Vagina (tissue), 2 donors: ENCODE measurements around the gene CCBE1. TPM values are rescaled to one million over a fixed set of nuclear protein-coding genes. Genes with fewer than 3 reads are reported as not detected.

Experiments used
- DNase-seq, 2 donors: peaks; one replicate each; pipeline ENCODE4 v3.0.0-alpha.2; 2017; ENCODE audit errors: extremely low spot score in 2 of 2
- H3K27ac ChIP-seq: fragments of 200-600 bp; sonication (generic); one replicate; pipeline ENCODE4 v1.5.1; 2019
- H3K27me3 ChIP-seq: fragments of 200-600 bp; sonication (generic); one replicate; pipeline ENCODE4 v1.5.1; 2019
- H3K36me3 ChIP-seq, 2 donors: fragments of 200-600 bp; sonication (generic); one replicate each; pipeline ENCODE4 v1.5.1; 2017 to 2019
- H3K4me1 ChIP-seq: fragments of 200-600 bp; sonication (generic); one replicate; pipeline ENCODE4 v1.5.1; 2019
- H3K4me3 ChIP-seq, 2 donors: fragments of 200-600 bp; sonication (generic); 1 replicate in 1 of 2; 2 replicates in 1 of 2; pipeline ENCODE4 v1.5.1; 2016 to 2019
- H3K9me3 ChIP-seq: fragments of 200-600 bp; sonication (generic); one replicate; pipeline ENCODE4 v1.5.1; 2019
- CTCF ChIP-seq, 3 experiments: fragments of 450-650 bp in 2 of 3; fragments of 200-600 bp in 1 of 3; sonication (generic) in 1 of 3; IDR thresholded peaks; one replicate each; pipeline ENCODE4 v1.5.1; 2017 to 2019; ENCODE audit warnings: antibody characterized with exemption in 3 of 3, mild to moderate bottlenecking in 2 of 3, moderate library complexity in 2 of 3
- POLR2A ChIP-seq, 2 donors: fragments of 450-650 bp; IDR thresholded peaks; one replicate each; pipeline ENCODE4 v1.6.1; 2017; ENCODE audit warnings: antibody characterized with exemption in 2 of 2, mild to moderate bottlenecking in 2 of 2, moderate library complexity in 2 of 2
- POLR2AphosphoS5 ChIP-seq, 2 donors: sonication (generic); formaldehyde crosslinking; IDR thresholded peaks; one replicate each; pipeline ENCODE4 v1.9.0; 2017; ENCODE audit warnings: antibody characterized with exemption in 2 of 2, mild to moderate bottlenecking in 2 of 2, low read depth in 1 of 2; ENCODE audit not compliant: insufficient read depth in 1 of 2
- intact Hi-C: fragments of 100-400 bp; cut with DNase I; formaldehyde crosslinking; loops from one replicate; pipeline ENCODE4 v1.15.1; 2023
- total RNA-seq: library from RNA; depleted of rRNA; stranded (reverse); fragments of >200 nt; gene quantifications from one replicate; pipeline ENCODE4 v1.2.3, GENCODE V29; 2016

Gene CCBE1
- total RNA-seq, 1 donor from 2014 or later = 2.9 TPM

DNA sequence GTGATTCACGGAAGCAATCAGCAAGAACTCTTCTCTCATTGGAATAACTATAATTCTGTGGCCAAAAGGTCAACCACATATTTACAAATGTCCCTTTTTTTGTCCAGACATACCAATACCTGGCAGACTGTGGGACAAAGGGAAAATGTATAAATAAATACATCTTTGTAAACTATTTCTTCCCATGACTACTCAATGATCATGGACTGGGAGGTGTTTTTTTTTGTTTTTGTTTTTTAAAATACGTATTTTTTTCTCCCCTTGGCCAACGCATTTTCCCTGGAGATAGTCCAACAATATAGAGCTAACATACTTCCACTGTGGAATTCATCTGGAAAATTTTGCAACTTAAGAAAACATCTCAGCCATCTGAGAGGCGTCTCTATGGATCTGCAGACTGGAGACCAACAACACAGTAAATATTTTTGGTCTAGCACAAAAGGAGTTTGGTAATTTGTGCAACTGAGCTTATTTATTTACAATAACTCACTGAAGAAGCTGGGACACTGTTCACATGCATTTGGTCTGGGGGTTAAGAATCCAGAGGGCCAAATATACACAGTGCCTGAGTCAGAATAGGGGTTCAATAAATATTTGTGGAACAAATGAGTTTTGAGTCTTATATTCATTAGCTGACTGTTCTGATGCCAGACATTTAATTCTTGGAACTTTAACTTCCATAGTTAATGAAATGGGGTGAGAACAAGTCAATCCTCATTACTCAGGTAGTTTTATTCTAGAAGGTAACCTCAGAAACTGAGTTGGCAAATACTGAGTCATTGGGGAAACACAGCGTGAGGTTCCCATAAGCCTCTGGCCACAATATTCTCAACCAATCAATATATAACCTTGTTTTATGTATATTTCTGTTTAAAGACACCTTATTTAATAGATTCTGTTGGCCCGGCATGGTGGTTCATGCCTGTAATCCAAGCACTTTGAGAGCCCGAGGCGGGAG, 36.2 kb downstream of the CCBE1 start:
- no peaks in the 10 kb centered on the region for H3K27me3 ChIP-seq
- no peaks in the 10 kb centered on the region for H3K9me3 ChIP-seq
- H3K27ac ChIP-seq = no peak overlapping the region
- TF ChIP-seq POLR2AphosphoS5 (IDR thresholded peaks at IDR 0.05; ENCODE audit: insufficient read depth in 1 of 2, low read depth in 1 of 2) = no peak
- no peak for TF ChIP-seq POLR2A (IDR thresholded peaks at IDR 0.05)
- TF ChIP-seq CTCF (IDR thresholded peaks at IDR 0.05) = no peak
- intact Hi-C loops = no loop called here
- no peak overlapping the region for H3K4me3 ChIP-seq
- DNase-seq = no peak
- no peaks in the 10 kb centered on the region for H3K4me1 ChIP-seq
- H3K36me3 ChIP-seq = no peaks in the 10 kb centered on the region

DNA sequence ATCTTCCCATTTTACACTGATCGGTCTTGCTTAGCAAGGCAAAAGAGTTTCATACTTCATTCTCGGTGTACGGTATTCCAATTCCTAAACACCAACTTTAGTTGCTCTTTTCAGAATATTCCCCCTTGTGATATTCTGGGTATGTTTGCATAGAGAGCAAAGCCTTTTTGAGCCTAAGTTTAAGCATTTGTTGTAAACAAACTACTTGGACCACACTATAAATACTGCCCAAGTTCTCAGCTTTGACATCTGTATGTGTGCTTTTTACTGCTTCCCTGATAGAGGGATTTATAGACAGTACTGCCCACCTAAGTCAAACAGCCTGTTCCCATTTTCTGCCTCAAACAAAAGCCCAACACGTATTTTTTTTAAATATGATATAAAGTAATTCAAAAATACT, 36.9 kb downstream of the CCBE1 start:
- H3K27ac ChIP-seq = no peak overlapping the region
- no peak for DNase-seq
- H3K27me3 ChIP-seq = no peaks in the 10 kb centered on the region
- H3K9me3 ChIP-seq = no peaks in the 10 kb centered on the region
- no peaks in the 10 kb centered on the region for H3K4me1 ChIP-seq
- H3K36me3 ChIP-seq = no peaks in the 10 kb centered on the region
- H3K4me3 ChIP-seq = no peak overlapping the region
- TF ChIP-seq POLR2A (IDR thresholded peaks at IDR 0.05) (no peak), CTCF (IDR thresholded peaks at IDR 0.05) (no peak), POLR2AphosphoS5 (IDR thresholded peaks at IDR 0.05; ENCODE audit: insufficient read depth in 1 of 2, low read depth in 1 of 2) (no peak)
- intact Hi-C loops = no loop called here

GRCh38 chr18:59659508-59660170, 37.6 kb downstream of the CCBE1 start:
- no peak overlapping the region for H3K27ac ChIP-seq
- intact Hi-C loops = no loop called here
- no peaks in the 10 kb centered on the region for H3K9me3 ChIP-seq
- no peak for TF ChIP-seq CTCF (IDR thresholded peaks at IDR 0.05)
- no peak for TF ChIP-seq POLR2AphosphoS5 (IDR thresholded peaks at IDR 0.05; ENCODE audit: insufficient read depth in 1 of 2, low read depth in 1 of 2)
- no peak for TF ChIP-seq POLR2A (IDR thresholded peaks at IDR 0.05)
- no peaks in the 10 kb centered on the region for H3K27me3 ChIP-seq
- H3K4me1 ChIP-seq = no peaks in the 10 kb centered on the region
- no peak for DNase-seq
- no peaks in the 10 kb centered on the region for H3K36me3 ChIP-seq
- no peak overlapping the region for H3K4me3 ChIP-seq

DNA sequence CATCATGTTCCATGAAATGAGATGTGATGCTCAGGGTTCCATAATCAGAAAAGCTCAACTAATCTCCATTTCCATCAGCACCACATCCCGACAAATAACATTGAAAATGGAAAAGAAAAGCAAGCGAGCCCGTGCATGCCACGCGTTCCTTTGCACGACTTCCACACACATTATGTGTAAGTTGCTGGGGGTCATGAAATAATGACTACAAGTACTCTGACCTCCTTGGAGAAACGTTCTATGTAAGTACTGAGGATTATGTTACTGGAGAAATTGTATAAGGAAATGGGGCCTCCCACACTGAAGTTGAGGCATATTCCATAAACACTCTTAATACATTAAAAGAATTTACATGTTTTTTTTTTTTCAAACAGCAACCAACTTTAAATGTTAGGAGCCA, 38.3 kb downstream of the CCBE1 start:
- Histone ChIP-seq H3K4me3 (no peak overlapping the region), H3K4me1 (no peaks in the 10 kb centered on the region), H3K27ac (no peak overlapping the region), H3K9me3 (no peaks in the 10 kb centered on the region), H3K36me3 (no peaks in the 10 kb centered on the region), H3K27me3 (no peaks in the 10 kb centered on the region)
- DNase-seq = no peak
- no peak for TF ChIP-seq POLR2AphosphoS5 (IDR thresholded peaks at IDR 0.05; ENCODE audit: insufficient read depth in 1 of 2, low read depth in 1 of 2)
- no peak for TF ChIP-seq CTCF (IDR thresholded peaks at IDR 0.05)
- no peak for TF ChIP-seq POLR2A (IDR thresholded peaks at IDR 0.05)
- intact Hi-C loops = no loop called here

DNA sequence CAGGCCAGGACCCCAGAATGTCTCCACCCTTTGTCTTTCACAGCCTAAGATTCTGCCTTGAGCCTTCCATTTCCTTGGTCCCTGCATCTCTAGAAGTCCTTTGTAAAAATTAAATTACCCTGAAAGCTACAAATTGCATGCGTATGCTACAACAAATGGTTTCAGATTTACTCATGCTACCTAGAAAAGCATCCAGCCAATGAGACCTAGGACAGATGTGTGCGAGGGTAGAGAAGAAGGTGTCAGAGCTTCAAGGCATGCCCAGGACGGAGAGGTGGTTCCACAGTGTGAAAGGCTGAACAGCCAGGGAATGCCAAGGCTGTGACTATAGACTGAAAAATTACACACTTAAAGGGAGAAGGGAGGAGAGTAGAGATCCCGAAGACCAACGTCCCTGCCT, 40.2 kb downstream of the CCBE1 start:
- H3K27ac ChIP-seq = no peak overlapping the region

More for the DNA sequence above, 40.2 kb downstream of the CCBE1 start:
- no peak for DNase-seq
- Histone ChIP-seq H3K9me3 (no peaks in the 10 kb centered on the region), H3K4me1 (no peaks in the 10 kb centered on the region), H3K36me3 (no peaks in the 10 kb centered on the region), H3K4me3 (no peak overlapping the region), H3K27me3 (no peaks in the 10 kb centered on the region)
- intact Hi-C loops = no loop called here
- no peak for TF ChIP-seq POLR2AphosphoS5 (IDR thresholded peaks at IDR 0.05; ENCODE audit: insufficient read depth in 1 of 2, low read depth in 1 of 2)
- no peak for TF ChIP-seq CTCF (IDR thresholded peaks at IDR 0.05)
- TF ChIP-seq POLR2A (IDR thresholded peaks at IDR 0.05) = no peak
